GM19455 (cell line): ENCODE data around the gene TYW1B.
"Not testable (repeated sequence)": the region's sequence is repeated elsewhere in the genome, so short reads cannot be mapped to it uniquely, and the experiment has no call there.

Experiments
- ATAC-seq: cut with Tn5 transposase; IDR thresholded peaks from one replicate; pipeline ENCODE4 v1.9.1; 2021; ENCODE audit not compliant: unreplicated experiment

The TYW1B gene

DNA sequence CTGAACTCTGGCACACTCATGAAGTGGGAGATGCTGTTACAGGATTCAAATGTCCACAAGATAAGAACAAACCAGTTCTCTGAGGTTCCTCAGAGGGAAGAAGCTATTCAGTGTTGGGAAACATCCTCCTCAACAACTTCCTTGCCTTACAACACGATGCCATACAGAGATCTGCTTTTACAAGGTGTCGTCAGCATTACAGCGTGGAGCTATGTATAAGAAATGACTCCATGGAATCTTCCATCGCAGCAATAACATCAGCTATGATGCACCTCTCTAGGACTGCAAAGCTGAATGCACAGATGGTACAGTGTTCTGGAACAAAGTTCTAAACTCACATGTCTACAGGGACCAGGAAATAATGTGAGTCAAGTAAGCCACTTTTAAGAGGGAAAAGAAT is 122.3 kb downstream of the TYW1B start:
- ATAC-seq = not testable (repeated sequence)

DNA sequence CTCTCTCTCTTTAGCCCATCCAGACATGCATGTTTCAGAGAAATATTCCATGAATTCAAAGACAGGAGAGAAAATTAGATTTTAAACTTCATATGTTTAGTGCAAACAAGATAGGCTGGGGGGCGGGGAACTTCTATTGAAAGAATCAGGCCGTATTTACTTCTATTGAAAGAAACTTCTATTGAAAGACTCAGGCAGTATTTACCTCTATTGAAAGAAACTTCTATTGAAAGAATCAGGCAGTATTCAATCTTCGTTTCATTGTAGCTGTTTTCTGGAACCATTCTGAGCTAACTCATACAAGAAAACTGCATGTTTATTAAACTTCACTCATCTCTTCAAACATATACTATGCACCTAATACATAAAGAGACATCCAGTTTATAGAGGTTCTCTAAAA is 123.1 kb downstream of the TYW1B start:
- ATAC-seq = no peak

- ATAC-seq = not testable (repeated sequence)
Measured at GRCh38 chr7:72700548-72700947, 127.5 kb downstream of the TYW1B start.

GRCh38 chr7:72697066-72697465 is 130.9 kb downstream of the TYW1B start:
- not testable (repeated sequence) for ATAC-seq

GRCh38 chr7:72696643-72697042 is 131.4 kb downstream of the TYW1B start:
- not testable (repeated sequence) for ATAC-seq

DNA sequence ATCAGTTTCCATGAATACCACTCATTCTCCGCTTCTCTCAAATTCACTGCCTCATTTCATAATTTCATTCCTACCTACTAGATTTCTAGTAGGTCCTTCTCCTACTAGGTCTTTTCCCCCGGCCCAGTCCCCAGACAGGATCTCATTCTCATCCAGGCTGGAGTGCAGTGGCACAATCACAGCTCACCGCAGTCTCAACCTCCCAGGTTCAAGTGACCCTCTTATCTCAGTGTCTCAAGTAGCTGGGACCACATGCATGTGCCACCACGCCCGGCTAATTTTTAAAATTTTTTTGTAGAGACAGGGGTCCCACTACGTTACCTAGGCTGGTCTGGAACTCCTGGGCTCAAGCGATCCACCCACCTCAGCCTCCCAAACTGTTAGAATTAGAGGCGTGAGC is 132.5 kb downstream of the TYW1B start:
- ATAC-seq = not testable (repeated sequence)

DNA sequence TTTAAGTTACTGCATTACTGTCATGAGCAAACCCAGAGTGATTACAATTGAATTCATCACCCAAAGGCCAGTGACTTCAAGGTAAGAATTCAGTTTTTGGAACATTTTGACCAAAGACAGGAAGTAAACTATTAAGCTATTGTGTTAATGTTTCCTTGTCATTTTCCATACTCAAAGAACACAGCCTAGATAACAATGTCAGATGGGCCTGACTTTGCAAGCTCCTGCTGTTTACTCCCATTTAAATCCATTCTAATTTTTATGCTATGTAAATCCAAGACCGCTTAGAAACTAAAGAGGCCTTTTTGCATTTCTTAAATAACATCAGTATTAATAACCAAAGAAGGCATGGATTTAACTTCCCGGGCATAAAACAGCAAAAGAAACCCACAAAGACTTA is 136.6 kb downstream of the TYW1B start:
- ATAC-seq = not testable (repeated sequence)

- not testable (repeated sequence) for ATAC-seq
Measured at GRCh38 chr7:72690177-72690576, 137.8 kb downstream of the TYW1B start.

GRCh38 chr7:72689344-72689743 is 138.7 kb downstream of the TYW1B start:
- not testable (repeated sequence) for ATAC-seq

GRCh38 chr7:72681211-72681610 is 146.8 kb downstream of the TYW1B start:
- ATAC-seq = not testable (repeated sequence)

DNA sequence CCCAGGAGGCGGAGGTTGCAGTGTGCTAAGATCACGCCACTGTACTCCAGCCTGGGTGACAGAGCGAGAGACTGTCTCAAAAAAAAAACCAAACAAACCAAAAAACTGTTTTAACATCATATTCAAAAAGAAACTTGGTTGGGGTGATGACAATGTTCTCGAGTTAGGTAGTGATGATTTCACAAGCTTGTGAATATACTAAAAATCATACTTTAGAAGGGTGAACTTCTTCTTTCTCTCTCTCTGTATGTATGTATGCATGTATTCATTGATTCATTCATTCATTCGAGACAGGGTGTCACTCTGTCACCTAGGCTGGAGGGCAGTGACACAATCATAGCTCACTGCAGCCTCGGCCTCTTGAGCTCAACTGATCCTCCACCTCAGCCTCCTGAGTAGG is 151.1 kb downstream of the TYW1B start:
- ATAC-seq = not testable (repeated sequence)

DNA sequence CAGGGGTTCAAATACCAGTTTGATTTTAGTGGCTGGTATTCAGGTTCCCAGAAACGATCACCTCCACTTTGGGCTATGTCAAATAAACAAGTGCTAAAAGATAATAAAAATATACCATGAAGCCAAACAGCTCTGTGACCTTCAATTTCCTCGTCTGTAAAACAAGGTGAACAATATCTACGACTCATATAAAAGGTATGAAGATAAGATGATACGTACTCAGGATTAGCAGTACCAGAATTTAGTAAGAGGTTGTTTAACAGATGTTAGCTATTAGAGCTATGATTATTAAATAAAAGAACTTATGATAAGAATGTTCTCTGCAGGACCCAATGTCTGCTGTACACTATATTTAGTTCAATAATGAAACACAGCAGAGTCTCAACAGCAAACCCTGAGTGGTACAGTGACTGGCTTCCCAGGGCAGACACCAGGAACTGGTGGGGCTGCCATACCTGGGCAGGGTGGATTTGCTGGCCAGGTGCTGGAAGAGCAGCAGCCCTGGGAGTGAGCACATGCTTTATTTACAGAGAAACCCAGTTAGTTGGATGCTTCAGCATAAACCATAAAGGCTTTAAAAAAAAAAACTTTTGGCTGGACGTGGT is 151.8 kb downstream of the TYW1B start:
- ATAC-seq = not testable (repeated sequence)

GRCh38 chr7:72675686-72676085 is 152.3 kb downstream of the TYW1B start:
- not testable (repeated sequence) for ATAC-seq

- ATAC-seq = no peak
Measured at GRCh38 chr7:72674394-72674793, 153.6 kb downstream of the TYW1B start.

DNA sequence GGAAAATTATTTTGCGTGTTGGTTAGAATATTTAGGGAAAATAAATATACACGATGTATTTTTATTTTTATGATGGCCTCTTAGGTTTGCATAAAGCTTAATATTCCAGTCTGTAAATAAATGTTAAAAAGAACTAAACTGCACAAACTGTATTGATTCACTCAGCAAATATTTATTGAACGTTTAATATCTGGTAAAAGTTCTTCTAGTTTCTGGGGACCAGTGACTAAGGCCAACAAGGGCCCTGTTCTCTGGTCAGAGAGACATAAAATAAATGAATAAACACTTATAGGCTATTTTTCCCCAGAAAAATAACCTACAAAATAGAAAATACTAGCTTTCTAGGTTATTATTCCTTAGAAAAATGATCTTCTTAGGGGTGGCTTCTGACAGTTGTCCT is 157.2 kb downstream of the TYW1B start:
- not testable (repeated sequence) for ATAC-seq

GRCh38 chr7:72668435-72668834 is 159.6 kb downstream of the TYW1B start:
- ATAC-seq = not testable (repeated sequence)

DNA sequence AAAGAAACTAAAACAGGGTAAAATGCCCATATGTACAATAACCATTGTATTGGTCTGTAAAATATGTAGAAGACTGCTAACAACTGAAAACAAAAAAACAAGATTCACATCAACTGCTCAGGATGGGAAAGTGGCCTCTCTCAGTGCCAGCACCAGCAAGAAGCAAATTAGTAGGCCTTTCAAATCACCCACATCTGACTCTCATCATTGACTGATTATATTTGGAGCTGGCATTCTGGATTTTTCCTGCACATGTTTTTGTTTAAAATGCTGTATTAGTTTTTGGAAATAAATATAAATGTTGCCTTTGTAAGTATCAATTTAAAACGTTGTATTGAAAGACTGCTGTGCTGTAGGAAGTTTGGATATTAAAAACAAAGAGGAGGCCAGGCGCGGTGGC is 161.0 kb downstream of the TYW1B start:
- not testable (repeated sequence) for ATAC-seq

GRCh38 chr7:72648574-72648973 is 179.4 kb downstream of the TYW1B start:
- not testable (repeated sequence) for ATAC-seq

DNA sequence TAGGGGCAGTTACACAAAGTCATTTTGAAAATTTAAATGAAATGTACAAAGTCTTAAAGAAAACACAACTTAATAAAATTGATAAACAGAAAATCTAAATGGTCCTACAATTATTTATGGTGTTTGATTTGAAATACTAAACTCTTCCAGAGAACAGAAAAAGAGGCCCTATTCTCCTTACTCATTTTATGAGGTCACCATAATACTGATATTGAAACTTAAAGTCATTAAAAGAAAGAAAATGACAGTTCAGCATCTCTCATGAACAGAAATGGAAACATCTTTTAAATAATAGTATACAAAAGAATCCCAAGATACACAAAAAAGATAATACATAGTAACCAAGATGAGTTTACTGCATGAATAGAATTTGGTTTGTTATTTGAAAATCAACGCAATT is 184.3 kb downstream of the TYW1B start:
- ATAC-seq = not testable (repeated sequence)

- ATAC-seq = not testable (repeated sequence)
Measured at GRCh38 chr7:72641485-72642248, 186.3 kb downstream of the TYW1B start.

GRCh38 chr7:72640740-72641139 is 187.3 kb downstream of the TYW1B start:
- ATAC-seq = not testable (repeated sequence)

DNA sequence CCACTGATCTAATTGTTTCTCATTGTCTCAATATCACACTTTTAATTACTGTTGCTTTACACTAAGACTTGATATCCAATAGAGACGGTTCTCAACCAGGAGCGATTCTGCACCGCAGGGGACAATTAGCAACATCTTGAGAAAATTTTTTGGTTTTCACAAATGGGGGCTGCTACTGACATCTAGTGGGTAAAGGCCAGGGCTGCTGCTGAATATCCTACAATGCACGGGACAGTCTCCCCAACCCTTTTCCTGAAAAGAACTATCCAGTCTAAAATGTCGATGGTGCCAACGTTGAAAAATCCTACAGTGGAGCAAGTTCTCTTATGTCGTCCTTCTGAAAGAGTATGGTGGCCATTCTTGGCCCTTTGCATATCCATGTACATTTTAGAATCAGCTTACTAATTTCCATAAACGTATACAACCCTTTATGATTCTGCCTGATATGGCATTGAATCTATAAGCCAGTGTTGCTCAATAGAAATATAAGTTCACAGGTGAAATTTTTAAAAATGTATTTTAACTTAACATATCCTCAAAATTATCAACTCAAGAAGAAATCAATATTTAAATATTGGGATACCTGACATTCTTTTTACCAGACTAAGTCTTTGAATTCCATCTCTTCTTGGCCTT is 192.6 kb downstream of the TYW1B start:
- not testable (repeated sequence) for ATAC-seq
